ENCODE measurements around the gene VN1R2.
"Not testable (repeated sequence)": the region's sequence is repeated elsewhere in the genome, so short reads cannot be mapped to it uniquely, and the experiment has no call there.

GRCh38 chr19:53281947-53282346, 23.9 kb downstream of the VN1R2 start:
- TF ChIP-seq CTCF, POLR2A (IDR thresholded peaks at IDR 0.05): not testable (repeated sequence)
